Glomerular visceral epithelial cell (primary cell): ENCODE results near the gene EBNA1BP2.
"Not testable (repeated sequence)": the region's sequence is repeated elsewhere in the genome, so short reads cannot be mapped to it uniquely, and the experiment has no call there.

Experiments used
- DNase-seq: peaks from one replicate; pipeline ENCODE4 v3.0.0-alpha.2; 2016; ENCODE audit errors: extremely low spot score

EBNA1BP2 gene

GRCh38 chr1:43119928-43120586 is 52.0 kb downstream of the EBNA1BP2 start:
- DNase-seq = not testable (repeated sequence)
